ENCODE data around the gene SV2C.

- TF ChIP-seq CTCF (optimal IDR thresholded peaks at IDR 0.05 in 1 of 3, IDR thresholded peaks at IDR 0.05 in 1 of 3, conservative IDR thresholded peaks at IDR 0.05 in 1 of 3; ENCODE audit: extremely low read depth in 1 of 3, insufficient read depth in 2 of 3, low read length in 3 of 3) (no peak), EZH2 (IDR thresholded peaks at IDR 0.05; ENCODE audit: low read length) (peak; percentile 94)
Measured at GRCh38 chr5:76084496-76085242, 1.5 kb downstream of the SV2C start.

Data from keratinocyte (primary cell).